GM18517 (cell line): ENCODE data around the gene SF3B6.
"Not testable (repeated sequence)": the region's sequence is repeated elsewhere in the genome, so short reads cannot be mapped to it uniquely, and the experiment has no call there.

ENCODE experiments used
- ATAC-seq: cut with Tn5 transposase; IDR thresholded peaks from one replicate; pipeline ENCODE4 v1.9.1; 2021; ENCODE audit warnings: mild to moderate bottlenecking, moderate library complexity; ENCODE audit not compliant: unreplicated experiment

Gene SF3B6

GRCh38 chr2:24075915-24076848 lies at the start of gene SF3B6:
Gene SF3B6 (minus strand): TSS chr2:24076326. CDS start chr2:24076229, 97 bp downstream.
- peak; percentile 95 for ATAC-seq

- ATAC-seq = peak; percentile 2
These were observed 47.9 kb upstream of the SF3B6 start for GRCh38 chr2:24123922-24124580.

- ATAC-seq = peak; percentile 88
These were observed 47.2 kb upstream of the SF3B6 start, which contains the start of the genes FAM228B and PFN4 for GRCh38 chr2:24123195-24123921. Gene FAM228B (plus strand): TSS chr2:24123469. CDS start chr2:24124362, 893 bp downstream. Gene PFN4 (minus strand): TSS chr2:24123334. CDS start chr2:24122535, 799 bp downstream.

- ATAC-seq = no peak
These were observed 46.5 kb upstream of the SF3B6 start for GRCh38 chr2:24122366-24123194.

GRCh38 chr2:24121469-24121868 lies 45.3 kb upstream of the SF3B6 start:
- ATAC-seq = no peak

GRCh38 chr2:24121066-24121465 lies 44.9 kb upstream of the SF3B6 start:
- no peak for ATAC-seq

GRCh38 chr2:24117902-24118301 lies 41.8 kb upstream of the SF3B6 start:
- ATAC-seq = no peak

GRCh38 chr2:24115057-24115456 lies 38.9 kb upstream of the SF3B6 start:
- no peak for ATAC-seq

GRCh38 chr2:24111407-24111901 lies 35.3 kb upstream of the SF3B6 start:
- ATAC-seq = no peak

GRCh38 chr2:24110660-24111303 lies 34.7 kb upstream of the SF3B6 start:
- no peak for ATAC-seq

- not testable (repeated sequence) for ATAC-seq
These were observed 33.3 kb upstream of the SF3B6 start for GRCh38 chr2:24109431-24109830.

GRCh38 chr2:24107336-24107735 lies 31.2 kb upstream of the SF3B6 start:
- no peak for ATAC-seq

GRCh38 chr2:24106786-24107185 lies 30.7 kb upstream of the SF3B6 start:
- no peak for ATAC-seq

- no peak for ATAC-seq
These were observed 29.7 kb upstream of the SF3B6 start for GRCh38 chr2:24105816-24106215.

GRCh38 chr2:24104906-24105305 lies 28.8 kb upstream of the SF3B6 start:
- ATAC-seq = no peak

GRCh38 chr2:24104110-24104650 lies 28.1 kb upstream of the SF3B6 start:
- no peak for ATAC-seq

GRCh38 chr2:24102677-24103076 lies 26.6 kb upstream of the SF3B6 start:
- no peak for ATAC-seq

GRCh38 chr2:24101992-24102391 lies 25.9 kb upstream of the SF3B6 start:
- ATAC-seq = no peak

GRCh38 chr2:24100732-24101131 lies 24.6 kb upstream of the SF3B6 start:
- not testable (repeated sequence) for ATAC-seq
